Measurements from ENCODE around the gene ZDHHC1.

ZDHHC1 gene

DNA sequence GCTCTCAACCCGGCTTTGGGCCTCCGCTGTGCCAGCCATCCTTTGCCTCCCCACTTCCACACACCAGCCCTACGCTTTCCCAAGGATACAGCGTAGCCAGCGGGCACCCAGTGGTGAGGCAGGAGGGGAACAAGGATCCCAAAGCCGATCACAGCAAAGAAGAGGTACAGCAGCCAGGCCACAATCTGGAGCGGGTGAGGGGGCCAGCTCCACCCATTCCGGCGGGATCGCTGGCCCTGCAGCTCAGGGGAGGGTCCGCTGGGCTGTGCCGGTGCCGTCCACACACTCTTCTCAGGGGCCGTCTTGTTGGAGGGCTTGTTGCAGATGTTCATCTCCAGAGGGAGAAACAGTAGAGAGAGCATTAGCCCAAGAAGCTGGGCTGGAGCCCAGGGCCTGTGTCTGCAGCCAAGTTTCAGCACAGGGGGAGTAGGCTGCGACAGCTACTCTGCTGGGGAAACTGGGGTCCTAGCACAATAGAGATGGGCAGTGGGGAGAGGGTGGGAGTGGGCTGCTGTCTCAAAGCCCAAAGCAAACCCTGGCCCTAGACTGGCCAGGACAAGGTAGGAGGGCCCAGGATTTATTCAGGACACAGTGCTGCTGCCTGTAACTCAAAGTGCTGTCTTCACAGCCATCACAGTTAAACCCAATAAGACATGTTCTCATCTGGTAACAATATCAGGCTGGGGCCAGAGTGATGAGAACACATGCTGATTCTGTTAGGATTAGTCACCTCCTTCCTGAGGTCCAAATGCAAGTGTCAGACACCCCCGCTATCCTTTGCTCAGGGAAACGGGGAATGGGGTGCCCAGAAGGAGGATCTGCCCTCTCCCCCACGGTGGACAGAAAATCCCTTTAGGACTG is 9.9 kb downstream of the ZDHHC1 start:
- DNase-seq = peak; percentile 84

DNA sequence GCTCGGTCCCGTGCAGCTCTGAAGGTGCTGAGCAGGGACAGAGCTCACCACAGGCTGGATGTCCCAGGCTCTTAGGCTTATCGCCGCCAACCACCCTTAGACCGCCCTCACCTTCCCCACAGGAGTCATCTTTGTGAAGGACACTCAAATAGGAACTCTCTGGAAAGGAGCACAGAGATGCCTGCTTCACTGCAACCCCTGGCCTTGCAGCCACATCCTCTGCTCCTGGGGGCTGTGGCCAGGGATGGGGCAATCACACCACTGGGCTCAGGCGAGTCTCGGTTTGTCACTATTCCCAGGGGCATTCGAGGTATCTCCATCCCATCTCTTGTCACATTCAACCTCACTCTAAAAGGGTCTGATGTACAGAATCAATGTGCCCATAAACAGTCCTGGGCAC is 10.9 kb downstream of the ZDHHC1 start:
- no peak for DNase-seq

DNA sequence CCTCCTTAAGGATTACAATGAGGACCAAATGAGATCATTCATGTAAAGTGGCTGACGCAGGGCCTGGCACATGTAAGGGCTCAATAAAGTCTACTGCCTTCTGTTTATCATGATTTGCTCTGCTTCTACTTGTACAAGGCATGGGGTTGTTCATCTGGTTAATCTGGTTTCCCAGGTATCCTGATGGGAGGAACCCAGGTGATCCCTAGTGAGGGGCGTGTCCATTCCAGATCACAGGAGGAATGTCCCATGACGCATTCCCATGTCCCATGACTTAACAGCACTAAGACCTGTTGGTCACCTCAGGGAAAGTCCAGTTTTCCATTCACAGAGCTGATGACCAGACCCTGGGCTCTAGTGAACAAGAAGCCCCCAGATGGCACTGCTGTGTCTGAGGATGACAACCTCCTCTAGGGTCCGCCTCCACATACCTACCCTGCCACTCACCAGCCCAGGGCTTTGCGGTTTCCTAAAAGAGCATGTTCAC is 11.5 kb downstream of the ZDHHC1 start:
- no peak for DNase-seq

DNA sequence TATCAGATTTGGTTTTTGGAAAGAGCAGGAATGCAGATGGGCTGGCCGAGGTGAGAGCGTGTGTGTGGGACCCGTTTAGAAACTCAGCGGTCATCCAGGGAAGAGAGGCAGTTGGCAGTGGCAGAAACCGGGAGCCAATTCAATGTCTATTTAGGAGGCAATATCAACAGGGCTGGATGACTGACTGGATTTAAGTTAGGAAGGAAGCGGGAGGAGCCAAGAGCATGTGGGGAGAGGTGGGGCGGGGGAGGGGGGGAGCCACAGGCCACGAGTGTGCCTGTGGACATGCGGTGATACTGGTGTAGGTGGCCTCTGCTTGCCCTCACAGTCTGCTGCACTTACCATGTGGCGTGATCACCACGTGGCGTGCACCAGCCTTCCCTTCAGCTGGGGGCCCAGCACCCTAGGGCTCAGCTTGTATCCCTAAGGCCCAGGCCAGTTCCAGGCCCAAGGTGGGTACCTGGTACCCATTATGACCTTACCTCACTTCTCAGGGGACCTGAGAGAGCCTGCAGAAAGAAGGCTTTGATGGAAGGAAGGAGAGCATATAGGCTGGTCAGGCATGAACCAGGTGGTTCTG is 12.2 kb downstream of the ZDHHC1 start:
- no peak for DNase-seq

DNA sequence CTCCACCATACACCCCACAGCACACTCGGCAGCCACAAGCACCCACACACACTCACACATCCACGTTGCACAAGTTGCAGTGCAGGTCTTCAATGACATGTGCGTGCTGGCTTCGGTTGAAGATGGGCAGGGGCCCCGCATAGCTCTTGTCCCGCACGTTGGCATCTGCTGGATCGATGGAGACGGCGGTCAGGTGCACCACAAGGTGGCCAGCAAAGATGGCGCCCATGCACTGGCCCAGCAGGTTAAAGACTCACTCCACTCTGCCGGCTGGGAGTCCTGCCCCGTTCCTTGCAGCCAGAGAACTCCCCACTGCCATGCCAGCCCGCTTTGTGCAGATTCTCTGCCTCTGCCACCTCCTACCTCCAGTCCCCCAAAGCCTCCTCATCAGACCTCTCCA is 15.4 kb downstream of the ZDHHC1 start:
- no peak for DNase-seq

DNA sequence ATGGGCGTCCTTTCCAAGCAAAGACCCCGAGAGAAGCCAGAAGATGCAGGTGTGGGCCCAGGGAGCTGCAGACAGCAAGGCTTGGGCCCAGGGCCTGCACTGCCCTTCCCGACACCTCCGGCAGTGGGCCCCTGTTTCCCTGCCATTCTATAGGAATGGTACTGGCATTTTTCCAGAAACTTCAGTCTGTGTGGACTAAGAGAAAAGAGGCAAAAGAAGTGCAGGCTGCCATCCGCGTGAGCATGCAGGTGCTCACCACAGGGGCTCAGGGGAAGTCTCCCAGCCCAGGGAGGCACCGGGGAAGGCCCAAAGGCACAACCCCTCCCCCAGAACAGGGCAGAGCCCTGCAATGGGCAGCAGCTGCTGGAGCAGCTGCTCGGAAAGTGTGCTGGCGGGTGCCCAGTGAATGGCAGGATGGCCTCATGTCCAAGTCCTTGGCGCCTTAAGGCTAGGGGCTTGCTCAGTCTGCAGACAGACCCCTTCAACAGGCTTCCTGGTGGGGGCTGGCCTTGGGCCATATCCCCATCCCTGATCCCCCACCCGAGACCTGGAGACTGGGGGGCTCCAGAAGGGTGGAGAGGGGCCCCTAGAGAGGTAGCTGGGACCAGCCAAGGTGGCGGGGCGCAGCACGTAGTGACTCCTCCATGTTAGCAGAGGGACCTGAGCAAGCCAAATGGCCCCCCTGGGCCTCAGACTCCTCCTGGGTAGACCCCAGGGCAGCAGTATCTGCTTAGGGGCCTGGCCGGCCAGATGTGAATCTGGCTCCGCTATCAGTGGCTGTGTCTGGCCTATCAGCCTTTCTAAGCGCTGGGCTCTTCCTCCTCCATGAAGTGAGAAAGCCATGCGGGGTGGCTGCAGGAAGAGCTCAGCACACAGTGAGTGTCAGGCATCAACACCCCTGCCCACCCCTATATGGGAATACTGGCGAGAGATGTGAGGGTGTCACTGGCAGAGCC is 16.2 kb downstream of the ZDHHC1 start:
- no peak for DNase-seq

DNA sequence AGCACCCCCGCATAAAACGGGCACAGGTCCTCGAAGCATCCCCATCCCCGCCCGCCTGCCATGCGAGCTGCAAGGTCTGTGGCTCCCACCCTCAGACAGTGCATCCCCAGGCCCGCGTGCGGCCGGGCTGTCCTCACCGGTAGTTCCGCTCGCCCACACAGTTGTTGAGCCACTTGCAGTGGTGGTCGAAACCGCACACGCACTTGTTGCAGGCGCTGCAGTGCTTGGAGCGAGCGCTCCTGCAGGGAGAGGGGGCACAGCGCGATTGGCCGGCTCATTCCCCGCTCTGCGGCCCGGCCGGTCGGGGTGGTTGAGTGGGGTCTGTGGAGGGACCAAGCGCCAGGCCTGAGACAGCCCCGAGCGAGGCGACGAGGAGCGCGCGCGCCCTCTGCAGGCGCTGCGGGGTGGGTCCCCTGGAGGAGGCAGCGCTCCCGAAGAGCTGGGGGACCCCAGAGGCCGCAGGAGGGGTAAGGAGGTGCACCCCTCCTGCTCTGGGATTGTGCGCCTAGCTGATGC is 17.0 kb downstream of the ZDHHC1 start:
- DNase-seq = no peak

DNA sequence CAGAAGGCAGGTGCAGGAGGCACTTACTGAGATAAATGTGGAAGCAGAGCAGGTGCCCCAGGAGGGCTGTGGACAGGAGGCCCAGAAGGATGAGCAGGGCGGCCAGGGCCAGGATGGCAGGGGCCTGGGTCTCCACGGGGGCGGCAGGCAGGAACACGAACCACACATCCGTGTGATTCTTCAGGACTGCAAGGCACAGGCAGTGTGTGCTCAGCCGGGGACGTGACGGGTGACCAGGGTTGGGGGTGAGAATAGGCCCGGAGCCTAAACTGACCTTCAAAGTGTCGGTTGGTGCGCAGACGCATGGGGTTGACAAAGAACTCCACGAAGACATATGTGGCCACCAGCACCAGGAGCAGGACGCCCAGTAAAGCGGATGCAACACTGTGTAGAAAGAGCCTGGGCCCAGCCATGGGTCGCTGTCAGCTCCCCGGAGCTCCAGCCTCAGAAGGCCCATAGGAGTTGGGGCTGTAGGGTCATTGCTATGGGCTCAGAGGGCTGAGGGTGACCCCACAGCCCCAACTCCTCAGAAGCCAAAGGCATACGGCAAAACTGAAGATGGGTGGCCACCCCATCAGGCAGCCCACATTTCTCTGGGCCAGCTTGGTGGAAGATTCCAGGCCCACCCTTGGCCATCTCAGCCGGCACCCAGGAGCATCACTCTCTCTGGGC is 17.6 kb downstream of the ZDHHC1 start:
- DNase-seq = no peak

DNA sequence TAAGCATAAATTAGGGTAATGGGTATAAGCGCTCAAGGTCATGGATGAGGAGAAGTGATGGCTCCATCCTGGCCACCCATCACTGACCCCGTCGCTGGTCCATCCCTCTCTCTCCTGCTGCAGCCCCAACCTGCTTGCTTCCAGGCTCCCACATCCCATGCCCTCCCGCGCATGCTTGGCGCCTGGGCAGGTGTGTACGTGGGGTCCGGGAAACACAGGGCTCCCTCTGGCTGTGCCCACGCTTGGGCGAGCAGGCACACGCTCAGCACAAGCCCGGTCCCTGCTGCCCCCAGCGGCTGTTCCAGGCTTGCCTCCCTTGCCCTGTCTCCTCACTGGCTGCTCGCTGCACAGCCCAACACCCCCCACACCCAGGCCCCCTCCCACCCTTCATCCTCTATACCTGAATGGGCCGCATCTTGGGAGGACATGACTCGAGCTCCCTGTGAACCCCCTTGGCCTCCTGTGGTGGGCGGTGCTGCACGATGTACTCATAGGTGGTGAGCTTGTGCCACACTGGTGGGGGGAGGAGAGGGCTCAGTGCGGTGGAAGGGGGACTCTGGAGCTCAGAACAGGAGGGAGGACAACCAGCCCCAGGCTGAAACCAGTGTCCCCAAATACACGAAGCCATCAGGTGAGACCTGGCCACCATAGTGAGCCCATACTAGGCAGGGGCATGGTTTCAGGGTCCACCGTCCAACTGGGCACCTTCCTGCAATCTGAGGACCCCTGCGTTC is 18.3 kb downstream of the ZDHHC1 start:
- DNase-seq = no peak

DNA sequence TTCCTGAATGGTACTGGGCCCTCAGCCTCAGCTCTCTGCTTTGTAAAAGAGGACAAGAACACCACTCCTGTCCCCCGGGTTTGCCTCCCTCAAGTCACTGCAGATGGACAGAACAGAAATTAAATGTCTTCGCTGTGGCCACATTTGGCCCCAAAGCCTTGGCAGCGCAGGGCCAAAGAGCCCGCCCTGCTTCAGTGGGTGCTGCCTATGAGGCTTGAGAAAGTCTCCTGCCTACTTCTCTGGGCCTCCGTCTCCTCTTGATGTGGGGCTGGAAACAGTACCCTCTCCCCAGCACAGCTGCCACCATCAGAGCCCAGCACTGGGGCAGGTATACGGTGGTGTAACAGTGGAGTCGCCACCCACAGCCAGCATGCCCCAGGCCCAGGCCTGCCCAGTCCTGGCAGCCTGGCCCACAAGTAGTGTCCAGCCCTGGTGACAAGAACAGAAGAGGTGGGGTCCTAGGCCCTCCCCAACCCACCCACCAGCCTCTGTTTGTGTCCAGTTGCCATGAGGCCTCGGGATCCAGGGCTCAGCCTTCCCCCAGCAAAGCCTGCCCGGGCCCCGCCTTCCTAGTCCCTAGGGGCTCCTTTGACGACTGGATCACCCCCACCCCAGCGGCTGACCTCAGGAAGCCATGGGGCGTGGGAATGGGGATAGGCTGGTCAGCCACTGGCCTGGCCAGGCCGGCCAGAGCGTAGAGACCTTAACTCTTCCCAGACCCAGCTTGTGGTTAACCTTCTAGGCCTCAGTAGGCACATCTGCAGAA is 19.1 kb downstream of the ZDHHC1 start:
- no peak for DNase-seq

DNA sequence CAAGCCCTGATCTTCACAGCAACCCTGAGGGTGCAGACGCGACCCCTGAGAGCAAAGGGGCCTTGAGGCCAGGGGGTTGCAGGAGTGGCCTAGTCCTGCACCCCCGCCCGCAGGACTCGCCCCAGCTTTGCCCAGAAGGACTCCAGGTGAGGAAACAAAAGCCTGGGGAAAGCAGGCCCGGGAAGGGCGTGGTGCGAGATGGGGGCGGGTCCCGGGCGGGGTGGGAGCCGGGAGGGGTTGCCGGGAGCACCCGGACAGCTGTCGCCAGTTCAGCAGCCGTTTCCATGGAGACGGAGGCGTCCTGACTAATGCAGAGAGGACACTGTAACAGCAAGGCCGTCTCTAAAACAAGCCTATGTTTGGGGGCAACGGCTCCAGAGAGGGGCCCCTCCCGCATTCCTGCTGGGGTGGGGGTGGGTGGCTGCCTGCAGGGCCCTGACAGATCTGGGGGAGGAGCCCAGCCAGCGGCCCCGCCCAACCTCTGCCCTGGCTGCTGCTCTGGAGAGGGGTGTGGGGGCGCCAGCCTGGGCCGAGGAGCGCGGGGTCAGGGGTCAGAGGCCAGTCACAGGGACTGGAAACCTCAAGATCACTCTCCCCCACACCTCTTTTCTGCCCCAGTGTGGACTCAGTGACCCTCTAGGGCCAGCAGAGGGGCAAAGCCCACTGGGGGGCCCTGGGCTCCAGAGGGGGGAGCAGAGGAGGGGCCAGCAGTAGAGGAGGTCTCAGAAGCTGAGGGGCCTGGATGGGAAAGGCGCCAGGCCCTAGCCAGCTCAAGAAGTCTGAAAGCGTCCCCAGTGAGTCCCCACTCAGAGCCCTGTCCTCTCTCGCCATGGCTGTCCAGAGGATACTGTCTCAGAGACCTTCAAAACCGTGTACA is 19.9 kb downstream of the ZDHHC1 start:
- DNase-seq = peak; percentile 58

DNA sequence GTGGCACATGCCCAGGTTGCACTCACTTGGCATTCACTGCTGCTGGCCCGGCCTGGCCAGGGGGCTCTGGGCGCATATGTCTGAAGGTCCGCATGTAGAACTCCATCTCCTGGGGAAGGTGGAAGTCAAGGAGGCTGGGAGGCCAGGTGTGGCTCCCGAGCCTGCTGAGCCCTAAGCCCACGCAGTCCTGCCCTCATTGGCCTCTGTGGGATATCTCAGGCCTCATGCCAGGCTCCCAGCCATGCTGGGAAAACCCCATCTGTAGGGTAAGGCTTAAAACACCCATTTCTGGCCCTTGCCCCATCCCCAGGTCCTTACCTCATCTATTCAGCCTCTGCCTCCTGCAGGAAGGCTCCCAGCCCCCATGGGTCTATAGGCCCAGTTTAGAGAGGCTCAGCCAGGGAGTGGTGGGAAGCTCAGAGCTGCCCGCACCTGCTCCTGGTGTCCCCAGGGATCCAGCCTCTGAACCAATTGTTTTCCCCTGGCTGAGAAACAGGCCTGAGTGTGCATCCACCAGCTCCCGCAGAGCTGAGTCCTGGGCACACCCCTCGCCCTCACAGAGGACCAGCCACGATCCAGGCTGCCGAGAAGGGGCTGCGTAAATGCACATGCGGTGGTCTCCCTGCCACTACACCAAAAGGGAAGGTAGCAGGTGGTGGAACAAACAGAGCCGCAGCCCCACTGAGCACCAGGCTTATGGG is 20.7 kb downstream of the ZDHHC1 start:
- DNase-seq = no peak

DNA sequence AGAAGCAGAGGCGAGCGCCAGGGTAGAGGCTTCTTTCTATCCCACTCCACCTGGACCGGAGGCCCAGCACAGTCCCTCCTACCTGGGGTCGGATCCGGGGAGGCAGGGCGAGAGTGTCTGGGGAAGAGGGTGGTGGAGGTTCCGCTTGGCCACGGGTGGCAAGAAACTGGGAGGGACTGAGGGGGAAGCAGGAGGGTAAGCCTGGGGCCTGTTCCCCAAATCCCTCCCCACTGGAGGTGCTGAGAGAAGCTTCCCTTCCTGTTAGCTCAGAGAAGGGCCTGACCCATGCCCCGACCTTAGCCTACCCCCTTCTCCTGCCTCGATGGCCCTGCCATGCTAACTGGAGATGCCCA is 21.2 kb downstream of the ZDHHC1 start:
- DNase-seq = no peak

DNA sequence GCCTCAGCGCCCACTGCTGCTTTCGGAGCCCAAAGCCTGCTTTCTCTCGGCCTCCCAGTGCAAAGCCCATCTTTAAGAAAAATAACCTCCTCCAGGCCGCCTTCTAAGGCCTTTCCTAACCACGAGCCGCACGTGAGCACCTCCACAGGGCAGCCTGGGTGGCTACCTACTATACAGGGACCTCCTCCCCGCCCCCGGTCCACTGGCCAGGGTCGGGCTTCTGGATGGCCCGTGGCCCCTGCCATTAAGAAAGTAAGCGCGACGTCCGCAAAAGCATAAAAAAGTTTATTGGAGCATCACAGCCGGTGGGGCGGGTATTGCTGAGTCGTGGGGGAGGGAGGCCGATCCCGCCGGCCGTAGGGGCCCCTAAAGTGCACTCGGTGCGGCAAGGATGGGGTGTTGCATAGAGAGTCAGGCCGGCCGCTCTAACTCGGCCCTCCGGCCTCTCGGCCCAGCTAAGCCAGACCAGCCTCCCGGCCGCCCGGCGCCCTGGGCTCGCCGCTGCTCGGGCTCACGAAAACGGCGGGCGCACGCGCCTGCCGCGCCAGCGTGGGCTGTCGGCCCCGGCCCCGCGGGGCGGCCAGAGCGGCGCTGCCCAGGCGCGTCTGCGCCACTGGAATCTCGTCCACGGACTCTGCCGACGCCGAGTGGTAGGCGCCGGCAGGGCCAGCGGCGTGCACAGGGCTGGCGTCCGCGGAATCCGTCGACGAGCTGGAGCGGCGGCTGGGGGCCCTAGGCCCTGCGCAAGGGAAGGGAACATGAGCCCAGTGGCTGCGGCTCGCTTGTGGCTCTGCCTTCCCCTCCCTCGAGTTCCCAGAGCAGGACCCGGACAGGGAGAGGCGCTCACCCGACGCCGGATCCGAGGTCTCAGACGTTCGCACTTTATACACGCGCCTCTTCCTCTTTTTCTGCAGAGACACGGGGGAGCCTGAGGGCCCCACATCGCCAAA is 21.8 kb downstream of the ZDHHC1 start:
- no peak for DNase-seq

DNA sequence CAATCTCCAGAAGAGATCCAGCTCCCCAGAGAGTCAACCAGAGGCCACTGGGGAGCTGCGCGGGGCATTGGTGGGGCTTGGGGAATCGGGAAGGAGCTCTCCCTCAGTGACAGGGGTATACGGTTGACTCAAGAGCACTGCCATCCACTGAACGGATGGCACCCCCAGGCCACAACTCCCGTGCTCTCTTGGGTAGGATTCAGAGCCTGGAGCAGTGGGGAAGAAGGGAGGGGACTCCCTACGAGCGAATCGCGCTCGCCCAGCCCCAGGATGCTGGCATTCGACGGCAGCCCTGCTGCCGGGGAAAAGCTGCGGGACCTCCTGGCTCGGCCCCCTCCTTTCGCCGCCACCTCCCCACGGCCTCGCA is 22.5 kb downstream of the ZDHHC1 start:
- no peak for DNase-seq

DNA sequence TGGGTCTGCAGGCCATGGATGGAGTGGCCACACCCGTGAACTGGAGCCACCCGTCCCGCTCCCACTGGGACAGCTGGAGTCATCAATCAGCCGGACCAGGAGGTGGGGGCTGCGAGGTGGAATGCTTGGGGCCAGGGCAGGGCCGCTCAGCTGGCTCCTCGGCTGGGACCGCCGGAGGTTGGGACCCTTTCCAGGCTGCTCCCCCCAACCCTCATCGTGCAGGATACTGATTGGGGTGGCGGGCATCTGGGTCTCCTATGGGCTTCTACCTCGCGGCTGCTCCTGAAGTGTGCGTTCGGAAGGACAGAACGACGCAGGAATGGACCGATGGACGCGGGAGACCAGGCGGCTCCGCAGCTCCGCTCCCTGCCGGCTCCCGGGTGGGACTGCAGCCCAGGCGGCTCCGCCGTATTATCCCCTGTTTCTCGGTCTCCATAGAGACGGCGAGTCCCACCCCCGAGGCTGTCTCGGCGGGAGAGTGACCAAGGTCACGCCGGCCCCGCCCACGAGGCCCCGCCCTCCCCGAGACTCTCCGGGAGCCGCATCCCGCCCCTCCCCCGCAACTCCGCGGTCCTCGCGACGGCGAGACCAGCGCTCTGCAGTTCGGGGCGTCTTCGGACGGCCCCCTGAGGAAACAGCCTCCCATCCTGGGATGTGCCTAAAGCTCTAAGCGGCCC is 23.0 kb downstream of the ZDHHC1 start, which contains the start of gene TPPP3:
TPPP3 (minus strand) TSS at position 388 of the 677 bp plus-strand sequence. CDS start 2,387 bp downstream, outside the sequence.
- peak; percentile 59 for DNase-seq

DNA sequence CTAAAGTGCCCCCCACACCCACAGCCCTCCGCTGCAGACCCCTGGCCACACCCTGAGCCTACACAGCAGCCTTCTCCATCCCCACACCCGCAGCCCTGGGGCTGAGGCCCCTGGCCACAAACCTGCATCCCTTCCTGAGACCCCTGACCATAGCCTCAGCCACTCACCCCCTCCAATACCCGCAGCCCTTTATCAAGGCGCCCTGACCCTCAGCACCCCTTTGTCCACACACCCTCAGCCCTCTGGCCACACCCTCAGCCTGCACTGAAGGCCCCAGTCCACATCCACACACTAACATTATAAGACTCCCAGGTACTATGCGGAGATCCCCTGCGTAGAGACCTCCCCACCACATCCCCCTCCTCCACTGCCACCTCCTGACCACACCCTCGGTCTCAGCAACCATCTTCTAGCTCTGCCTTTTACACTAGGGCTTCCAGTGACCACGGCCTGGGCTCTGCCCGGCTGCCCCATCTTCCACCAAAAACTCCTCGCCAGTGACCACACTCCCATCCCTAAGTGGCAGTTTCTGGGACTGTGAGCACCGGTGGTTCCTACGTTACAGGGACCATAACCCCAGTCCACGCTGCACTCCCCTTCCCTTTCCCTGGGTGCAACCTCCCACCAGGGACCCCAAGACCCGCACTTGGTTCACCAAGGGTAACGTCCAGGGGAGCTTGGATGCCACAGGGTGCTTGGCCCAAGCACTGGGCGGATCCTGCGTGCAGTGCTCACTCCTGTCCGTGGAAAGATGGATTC is 23.8 kb downstream of the ZDHHC1 start:
- no peak for DNase-seq

Data from HCEC 1CT (cell line).